HFFc6 (cell line): ENCODE data around the gene CELF1. TPM values are rescaled to one million over a fixed set of nuclear protein-coding genes. Genes with fewer than 3 reads are reported as not detected.

Experiments
- DNase-seq: peaks from one replicate; pipeline ENCODE4 v3.0.0-alpha.2; 2018
- H3K27ac Mint-ChIP-seq: 2 replicates; pipeline ENCODE4 v1.8.0; 2020; ENCODE audit warnings: mild to moderate bottlenecking, mixed read lengths
- H3K27me3 Mint-ChIP-seq: 2 replicates; pipeline ENCODE4 v1.8.0; 2021; ENCODE audit warnings: mild to moderate bottlenecking, moderate library complexity, mixed read lengths; ENCODE audit not compliant: insufficient read depth
- H3K36me3 Mint-ChIP-seq: 2 replicates; pipeline ENCODE4 v1.8.0; 2021; ENCODE audit warnings: low read depth, mixed read lengths
- H3K4me1 Mint-ChIP-seq: 2 replicates; pipeline ENCODE4 v1.8.0; 2020; ENCODE audit warnings: low read depth, mixed read lengths
- H3K4me3 Mint-ChIP-seq: 2 replicates; pipeline ENCODE4 v1.8.0; 2020; ENCODE audit warnings: mild to moderate bottlenecking, moderate library complexity, mixed read lengths
- H3K9me3 Mint-ChIP-seq: 2 replicates; pipeline ENCODE4 v1.8.0; 2020; ENCODE audit warnings: mild to moderate bottlenecking, mixed read lengths
- total RNA-seq, 6 experiments: library from RNA; stranded (reverse); fragmentation: NEBNext Ultra II Directional; extraction: Animal tissue kit (Norgen Biotek cat#: 25700); gene quantifications; 2 replicates in 1 of 6; 3 replicates in 5 of 6; pipeline ENCODE4 v1.2.3, GENCODE V29; 2021
- TF ChIP-seq, protein P1 (sequence below): fragments of 200-600 bp; sonication (generic); IDR thresholded peaks from 2 replicates; pipeline ENCODE4 v1.5.0; 2021; ENCODE audit warnings: antibody characterized with exemption, mild to moderate bottlenecking

The CELF1 gene
- total RNA-seq, 6 experiments from 2014 or later = 103 to 131 (median 120) TPM

DNA sequence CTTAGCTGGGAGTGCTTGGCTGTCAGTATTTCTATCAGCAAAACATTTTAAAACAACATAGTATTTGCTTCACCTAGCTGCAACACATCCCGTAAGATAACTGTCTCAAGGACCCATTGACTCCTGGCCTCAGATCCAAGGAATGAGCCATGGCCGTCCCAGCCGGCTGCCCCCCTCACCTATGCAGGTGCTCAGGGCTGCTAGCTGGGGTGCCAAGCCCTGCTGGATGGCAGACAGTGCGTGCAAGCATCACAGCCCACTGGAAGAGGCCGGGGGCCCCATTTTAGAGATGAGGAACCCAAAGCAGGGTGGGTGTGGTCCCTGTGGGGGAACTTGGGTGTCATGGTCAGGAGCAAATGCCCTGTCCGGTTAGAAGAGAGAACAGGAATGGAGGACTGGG lies 135.2 kb downstream of the CELF1 start:
- Mint-ChIP-seq H3K27me3 (peaks cover 9% of the 10 kb centered on the region; the same call in 1 of the 2 replicates), H3K9me3 (no peaks in the 10 kb centered on the region), H3K27ac (peak overlapping the region; percentile 68), H3K36me3 (peaks cover 32% of the 10 kb centered on the region), H3K4me3 (peak overlapping the region; percentile 42; the same call in 1 of the 2 replicates), H3K4me1 (peaks cover 43% of the 10 kb centered on the region)
- DNase-seq = no peak
- TF ChIP-seq, protein P1, sequence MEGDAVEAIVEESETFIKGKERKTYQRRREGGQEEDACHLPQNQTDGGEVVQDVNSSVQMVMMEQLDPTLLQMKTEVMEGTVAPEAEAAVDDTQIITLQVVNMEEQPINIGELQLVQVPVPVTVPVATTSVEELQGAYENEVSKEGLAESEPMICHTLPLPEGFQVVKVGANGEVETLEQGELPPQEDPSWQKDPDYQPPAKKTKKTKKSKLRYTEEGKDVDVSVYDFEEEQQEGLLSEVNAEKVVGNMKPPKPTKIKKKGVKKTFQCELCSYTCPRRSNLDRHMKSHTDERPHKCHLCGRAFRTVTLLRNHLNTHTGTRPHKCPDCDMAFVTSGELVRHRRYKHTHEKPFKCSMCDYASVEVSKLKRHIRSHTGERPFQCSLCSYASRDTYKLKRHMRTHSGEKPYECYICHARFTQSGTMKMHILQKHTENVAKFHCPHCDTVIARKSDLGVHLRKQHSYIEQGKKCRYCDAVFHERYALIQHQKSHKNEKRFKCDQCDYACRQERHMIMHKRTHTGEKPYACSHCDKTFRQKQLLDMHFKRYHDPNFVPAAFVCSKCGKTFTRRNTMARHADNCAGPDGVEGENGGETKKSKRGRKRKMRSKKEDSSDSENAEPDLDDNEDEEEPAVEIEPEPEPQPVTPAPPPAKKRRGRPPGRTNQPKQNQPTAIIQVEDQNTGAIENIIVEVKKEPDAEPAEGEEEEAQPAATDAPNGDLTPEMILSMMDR = no peak

DNA sequence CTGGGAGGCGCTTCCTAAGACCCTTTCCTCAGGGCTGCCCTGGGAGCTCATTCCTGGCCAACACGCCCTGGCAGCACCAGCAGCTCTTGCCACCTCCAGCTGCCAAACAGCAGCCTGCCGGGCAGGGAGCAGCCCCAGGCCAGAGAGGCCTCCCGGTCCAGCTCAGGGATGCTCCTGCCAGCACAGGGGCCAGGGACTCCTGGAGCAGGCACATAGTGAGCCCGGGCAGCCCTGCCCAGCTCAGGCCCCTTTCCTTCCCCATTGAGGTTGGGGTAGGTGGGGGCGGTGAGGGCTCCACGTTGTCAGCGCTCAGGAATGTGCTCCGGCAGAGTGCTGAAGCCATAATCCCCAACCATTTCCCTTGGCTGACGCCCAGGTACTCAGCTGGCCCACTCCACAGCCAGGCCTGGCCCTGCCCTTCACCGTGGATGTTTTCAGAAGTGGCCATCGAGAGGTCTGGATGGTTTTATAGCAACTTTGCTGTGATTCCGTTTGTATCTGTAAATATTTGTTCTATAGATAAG lies 136.9 kb downstream of the CELF1 start:
- peak overlapping the region; percentile 88 for H3K27ac Mint-ChIP-seq
- peaks cover 32% of the 10 kb centered on the region for H3K36me3 Mint-ChIP-seq
- H3K9me3 Mint-ChIP-seq = no peaks in the 10 kb centered on the region
- TF ChIP-seq, protein P1 = no peak
- peaks cover 9% of the 10 kb centered on the region; the same call in 1 of the 2 replicates for H3K27me3 Mint-ChIP-seq
- H3K4me3 Mint-ChIP-seq = peak overlapping the region; percentile 61
- peak; percentile 92 for DNase-seq
- peaks cover 43% of the 10 kb centered on the region for H3K4me1 Mint-ChIP-seq

Other genes starting within 250 kb of the CELF1 start
- not detected for gene MYBPC3, start 200.4 kb downstream of the CELF1 start, total RNA-seq
- gene SPI1, start 174.6 kb downstream of the CELF1 start, total RNA-seq = not detected
- gene SLC39A13, start 144.5 kb downstream of the CELF1 start, total RNA-seq = 100 to 1,000 TPM in 2 of 6 experiments, 10 to 100 TPM in 4; 78.2 to 126 (median 86.4) TPM
- 100 to 1,000 TPM; 161 to 238 (median 220) TPM for gene PSMC3, start 126.7 kb downstream of the CELF1 start, total RNA-seq
- gene RAPSN, start 104.0 kb downstream of the CELF1 start, total RNA-seq = under 1 TPM in 1 of 6 experiments, not detected in 5; 0.22 TPM
- 10 to 100 TPM; 51.8 to 64.2 (median 54.5) TPM for gene PTPMT1, start 12.5 kb upstream of the CELF1 start, total RNA-seq
- 10 to 100 TPM; 15.9 to 19.4 (median 18.4) TPM for gene KBTBD4, start 25.8 kb upstream of the CELF1 start, total RNA-seq
- 100 to 1,000 TPM in 3 of 6 experiments, 10 to 100 TPM in 3; 97.0 to 105 (median 99.8) TPM for gene NDUFS3, start 25.9 kb upstream of the CELF1 start, total RNA-seq
- gene FAM180B, start 33.5 kb upstream of the CELF1 start, total RNA-seq = not detected
- not detected for gene C1QTNF4, start 41.3 kb upstream of the CELF1 start, total RNA-seq
- 100 to 1,000 TPM; 132 to 163 (median 143) TPM for gene MTCH2, start 89.4 kb upstream of the CELF1 start, total RNA-seq
- gene AGBL2, start 162.2 kb upstream of the CELF1 start, total RNA-seq = 1 to 10 TPM in 4 of 6 experiments, under 1 TPM in 2; 0.71 to 1.8 (median 1.2) TPM
- 10 to 100 TPM; 41.4 to 43.6 (median 42.3) TPM for gene FNBP4, start 214.2 kb upstream of the CELF1 start, total RNA-seq